H9 (cell line): ENCODE data around the gene GNPDA2. TPM values are rescaled to one million over a fixed set of nuclear protein-coding genes. Genes with fewer than 3 reads are reported as not detected.

ENCODE experiments used
- DNase-seq: peaks from one replicate; pipeline ENCODE4 v3.0.0-alpha.2; 2017
- H2AFZ ChIP-seq: one replicate; pipeline ENCODE4 v1.6.1; 2013; ENCODE audit warnings: mild to moderate bottlenecking, low read length, control low read depth, moderate library complexity
- H2AK5ac ChIP-seq: 2 replicates; pipeline ENCODE4 v1.6.1; 2013; ENCODE audit warnings: low read length, control low read depth, mixed read lengths; ENCODE audit not compliant: insufficient read length
- H2BK120ac ChIP-seq: one replicate; pipeline ENCODE4 v1.6.1; 2013; ENCODE audit warnings: low read depth, mild to moderate bottlenecking, low read length, control low read depth, inconsistent platforms; ENCODE audit not compliant: poor library complexity, severe bottlenecking
- H2BK12ac ChIP-seq: 2 replicates; pipeline ENCODE4 v1.6.1; 2013; ENCODE audit warnings: low read length, control low read depth, mixed read lengths, low read depth; ENCODE audit not compliant: insufficient read length
- H2BK15ac ChIP-seq: 2 replicates; pipeline ENCODE4 v1.6.1; 2013; ENCODE audit warnings: low read depth, low read length, control low read depth
- H2BK20ac ChIP-seq: one replicate; pipeline ENCODE4 v1.6.1; 2013; ENCODE audit warnings: low read depth, mild to moderate bottlenecking, low read length, control low read depth, inconsistent platforms; ENCODE audit not compliant: poor library complexity, severe bottlenecking
- H2BK5ac ChIP-seq: 2 replicates; pipeline ENCODE4 v1.6.1; 2013; ENCODE audit warnings: low read length, control low read depth, mixed read lengths; ENCODE audit not compliant: insufficient read length
- H3K14ac ChIP-seq: 2 replicates; pipeline ENCODE4 v1.6.1; 2013; ENCODE audit warnings: low read length, control low read depth; ENCODE audit not compliant: insufficient read depth
- H3K18ac ChIP-seq: 2 replicates; pipeline ENCODE4 v1.6.1; 2013; ENCODE audit warnings: low read depth, mild to moderate bottlenecking, mixed read lengths, low read length, control low read depth; ENCODE audit not compliant: insufficient read length
- H3K23ac ChIP-seq: 2 replicates; pipeline ENCODE4 v1.6.1; 2013; ENCODE audit warnings: low read length, control low read depth, mixed read lengths, low read depth; ENCODE audit not compliant: insufficient read length
- H3K23me2 ChIP-seq: 2 replicates; pipeline ENCODE4 v1.6.1; 2013; ENCODE audit warnings: low read depth, mild to moderate bottlenecking, mixed read lengths, low read length, control low read depth; ENCODE audit not compliant: insufficient read length, poor library complexity, severe bottlenecking
- H3K27ac ChIP-seq: 2 replicates; pipeline ENCODE4 v1.5.1; 2013; ENCODE audit warnings: low read length, control low read depth, mixed read lengths, low read depth; ENCODE audit not compliant: insufficient read length
- H3K27me3 ChIP-seq: 2 replicates; pipeline ENCODE4 v1.6.1; 2013; ENCODE audit warnings: low read length, control low read depth, inconsistent platforms; ENCODE audit not compliant: insufficient read depth
- H3K4ac ChIP-seq: 2 replicates; pipeline ENCODE4 v1.6.1; 2013; ENCODE audit warnings: low read depth, mild to moderate bottlenecking, control low read depth, inconsistent platforms, low read length, moderate library complexity
- H3K4me1 ChIP-seq: 2 replicates; pipeline ENCODE4 v1.6.1; 2013; ENCODE audit warnings: low read length, control low read depth, inconsistent platforms; ENCODE audit not compliant: insufficient read depth
- H3K4me2 ChIP-seq: 2 replicates; pipeline ENCODE4 v1.6.1; 2013; ENCODE audit warnings: low read length, control low read depth, mixed read lengths; ENCODE audit not compliant: insufficient read length, insufficient read depth
- H3K56ac ChIP-seq: 2 replicates; pipeline ENCODE4 v1.6.1; 2013; ENCODE audit warnings: low read depth, mild to moderate bottlenecking, mixed read lengths, low read length, control low read depth; ENCODE audit not compliant: insufficient read length
- H3K79me1 ChIP-seq: 2 replicates; pipeline ENCODE4 v1.6.1; 2013; ENCODE audit warnings: low read depth, mild to moderate bottlenecking, moderate library complexity, low read length, control low read depth, inconsistent platforms; ENCODE audit not compliant: insufficient read depth, poor library complexity, severe bottlenecking
- H3K79me2 ChIP-seq: 2 replicates; pipeline ENCODE4 v1.6.1; 2013; ENCODE audit warnings: low read length, control low read depth, inconsistent platforms; ENCODE audit not compliant: insufficient read depth
- H3K9ac ChIP-seq: 2 replicates; pipeline ENCODE4 v1.6.1; 2013; ENCODE audit warnings: low read length, control low read depth, mixed read lengths; ENCODE audit not compliant: insufficient read length; ENCODE audit errors: extremely low read depth
- H3K9me3 ChIP-seq: one replicate; pipeline ENCODE4 v1.6.1; 2013; ENCODE audit warnings: low read depth, low read length, inconsistent platforms; ENCODE audit not compliant: control insufficient read depth
- H3T11ph ChIP-seq: one replicate; pipeline ENCODE4 v1.6.1; 2013; ENCODE audit warnings: mild to moderate bottlenecking, low read length, control low read depth, inconsistent platforms
- H4K20me1 ChIP-seq: one replicate; pipeline ENCODE4 v1.6.1; 2013; ENCODE audit not compliant: control insufficient read depth, insufficient read length, insufficient read depth
- H4K5ac ChIP-seq: 2 replicates; pipeline ENCODE4 v1.6.1; 2013; ENCODE audit warnings: low read depth, mild to moderate bottlenecking, mixed read lengths, low read length, control low read depth; ENCODE audit not compliant: insufficient read length
- H4K8ac ChIP-seq: replicated peaks from 2 replicates; pipeline ENCODE4 v1.6.1; 2013; ENCODE audit warnings: low read length, control low read depth, mixed read lengths, low read depth; ENCODE audit not compliant: insufficient read length
- H4K91ac ChIP-seq: 2 replicates; pipeline ENCODE4 v1.6.1; 2013; ENCODE audit warnings: low read depth, mild to moderate bottlenecking, moderate library complexity, mixed read lengths, low read length, control low read depth; ENCODE audit not compliant: insufficient read length
- H3K27ac Mint-ChIP-seq, 3 experiments: 2 replicates in 2 of 3; 3 replicates in 1 of 3; pipeline ENCODE4 v1.8.0; 2020 to 2021; ENCODE audit warnings: mixed read lengths in 3 of 3, mild to moderate bottlenecking in 1 of 3, moderate library complexity in 1 of 3
- H3K27me3 Mint-ChIP-seq: 2 replicates; pipeline ENCODE4 v1.8.0; 2021; ENCODE audit warnings: low read depth, mild to moderate bottlenecking, moderate library complexity, mixed read lengths
- H3K36me3 Mint-ChIP-seq, 3 experiments: 2 replicates in 2 of 3; 3 replicates in 1 of 3; pipeline ENCODE4 v1.8.0; 2020 to 2021; ENCODE audit warnings: low read depth in 3 of 3, mixed read lengths in 3 of 3; ENCODE audit not compliant: insufficient read depth in 1 of 3
- H3K4me1 Mint-ChIP-seq, 2 experiments: 2 replicates each; pipeline ENCODE4 v1.8.0; 2020; ENCODE audit warnings: mixed read lengths in 2 of 2
- H3K4me3 Mint-ChIP-seq, 2 experiments: 2 replicates in 1 of 2; 3 replicates in 1 of 2; pipeline ENCODE4 v1.8.0; 2020 to 2021; ENCODE audit warnings: mild to moderate bottlenecking in 2 of 2, mixed read lengths in 2 of 2, moderate library complexity in 1 of 2
- H3K9me3 Mint-ChIP-seq, 2 experiments: 2 replicates in 1 of 2; 3 replicates in 1 of 2; pipeline ENCODE4 v1.8.0; 2020; ENCODE audit warnings: mild to moderate bottlenecking in 2 of 2, mixed read lengths in 2 of 2, moderate library complexity in 1 of 2
- CTCF ChIP-seq: fragments of 200-600 bp; sonication (generic); conservative IDR thresholded peaks from 3 replicates; pipeline ENCODE4 v1.8.0; 2021; ENCODE audit warnings: antibody characterized with exemption, mild to moderate bottlenecking
- WGBS: extraction: QIAGEN DNeasy Blood & Tissue Kit; methylation state at CpG from one replicate; pipeline ENCODE4 v1.1.7; 2013; ENCODE audit warnings: missing lambda C conversion rate, low lambda C conversion rate, mixed read lengths; ENCODE audit not compliant: insufficient read length; ENCODE audit errors: extremely low coverage; 5-methylcytosine and 5-hydroxymethylcytosine counted together
- total RNA-seq: library from RNA; stranded (reverse); gene quantifications from 2 replicates; pipeline ENCODE4 v1.2.1, GENCODE V29; 2021

Gene GNPDA2
- total RNA-seq, 1 experiment from 2014 or later, result 4.8 TPM

- no peak overlapping the region for H3K4me2 ChIP-seq
- no CpG with 5 or more reads among the region's 2 CpGs for WGBS
- Mint-ChIP-seq H3K27me3 (no peaks in the 10 kb centered on the region), H3K27ac (no peak overlapping the region), H3K4me3 (no peak overlapping the region), H3K4me1 (peaks cover 5% of the 10 kb centered on the region in 2 experiments; a peak in 3 of 4 replicates), H3K9me3 (no peaks in the 10 kb centered on the region), H3K36me3 (peaks cover 12 to 38% (median 37%) of the 10 kb centered on the region in 3 experiments; a peak in 6 of 7 replicates)
- no peak for DNase-seq
- no peak overlapping the region for H3K23ac ChIP-seq
- H3K4ac ChIP-seq, result no peak overlapping the region
- H3K79me2 ChIP-seq, result no peaks in the 10 kb centered on the region
- no peak overlapping the region for H4K8ac ChIP-seq
- no peak overlapping the region for H2BK5ac ChIP-seq
- no peaks in the 10 kb centered on the region for H3K23me2 ChIP-seq
- H4K20me1 ChIP-seq, result no peaks in the 10 kb centered on the region
- H4K91ac ChIP-seq, result no peak overlapping the region
- H3K9me3 ChIP-seq, result no peaks in the 10 kb centered on the region
- no peak overlapping the region for H3K18ac ChIP-seq
- no peak overlapping the region for H3K56ac ChIP-seq
- no peak overlapping the region for H2BK20ac ChIP-seq
- H3K27me3 ChIP-seq, result no peaks in the 10 kb centered on the region
- no peak overlapping the region for H3K14ac ChIP-seq
- H3K79me1 ChIP-seq, result no peaks in the 10 kb centered on the region
- H3K4me1 ChIP-seq, result no peaks in the 10 kb centered on the region
- H3K9ac ChIP-seq, result no peak overlapping the region
- no peak overlapping the region for H2AK5ac ChIP-seq
- no peak overlapping the region for H4K5ac ChIP-seq
- no peak overlapping the region for H2AFZ ChIP-seq
- H2BK12ac ChIP-seq, result no peak overlapping the region
- no peak for TF ChIP-seq CTCF
- no peak overlapping the region for H3T11ph ChIP-seq
- H2BK120ac ChIP-seq, result no peak overlapping the region
- H2BK15ac ChIP-seq, result no peak overlapping the region
- H3K27ac ChIP-seq, result no peak overlapping the region
Observed at GRCh38 chr4:44701037-44701436, 25.3 kb downstream of the GNPDA2 start.
